Measurements from ENCODE around the gene ASIC2.
"Not testable (repeated sequence)": the region's sequence is repeated elsewhere in the genome, so short reads cannot be mapped to it uniquely, and the experiment has no call there.

Gene ASIC2

DNA sequence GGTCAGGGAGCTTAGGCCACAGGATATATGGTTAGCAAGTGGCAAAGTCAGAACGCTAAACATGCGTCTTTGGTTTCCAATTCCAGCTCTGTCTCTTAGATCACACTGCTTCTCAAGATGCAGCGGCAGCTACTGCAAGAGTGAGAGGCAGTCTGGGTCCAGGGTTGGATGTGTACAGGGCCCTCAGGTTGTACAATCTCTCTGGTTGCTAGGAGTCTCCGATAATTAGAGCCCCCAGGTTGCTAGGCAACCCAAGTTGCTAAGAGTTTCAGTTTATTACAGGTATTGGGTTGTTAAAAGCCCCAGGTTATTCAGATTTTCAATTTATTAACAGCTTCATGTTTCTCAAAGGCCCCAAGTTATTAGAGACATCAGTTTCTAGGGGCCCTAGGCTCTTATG lies 317.0 kb downstream of the ASIC2 start:
- no peak overlapping the region for H2AFZ ChIP-seq (ENCODE audit: low read length)
- TF ChIP-seq EZH2 (IDR thresholded peaks at IDR 0.05; ENCODE audit: borderline replicate concordance, low read length) = no peak
- TF ChIP-seq, protein P1, sequence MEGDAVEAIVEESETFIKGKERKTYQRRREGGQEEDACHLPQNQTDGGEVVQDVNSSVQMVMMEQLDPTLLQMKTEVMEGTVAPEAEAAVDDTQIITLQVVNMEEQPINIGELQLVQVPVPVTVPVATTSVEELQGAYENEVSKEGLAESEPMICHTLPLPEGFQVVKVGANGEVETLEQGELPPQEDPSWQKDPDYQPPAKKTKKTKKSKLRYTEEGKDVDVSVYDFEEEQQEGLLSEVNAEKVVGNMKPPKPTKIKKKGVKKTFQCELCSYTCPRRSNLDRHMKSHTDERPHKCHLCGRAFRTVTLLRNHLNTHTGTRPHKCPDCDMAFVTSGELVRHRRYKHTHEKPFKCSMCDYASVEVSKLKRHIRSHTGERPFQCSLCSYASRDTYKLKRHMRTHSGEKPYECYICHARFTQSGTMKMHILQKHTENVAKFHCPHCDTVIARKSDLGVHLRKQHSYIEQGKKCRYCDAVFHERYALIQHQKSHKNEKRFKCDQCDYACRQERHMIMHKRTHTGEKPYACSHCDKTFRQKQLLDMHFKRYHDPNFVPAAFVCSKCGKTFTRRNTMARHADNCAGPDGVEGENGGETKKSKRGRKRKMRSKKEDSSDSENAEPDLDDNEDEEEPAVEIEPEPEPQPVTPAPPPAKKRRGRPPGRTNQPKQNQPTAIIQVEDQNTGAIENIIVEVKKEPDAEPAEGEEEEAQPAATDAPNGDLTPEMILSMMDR (IDR thresholded peaks at IDR 0.05; ENCODE audit: low read length) = no peak
- H4K20me1 ChIP-seq (ENCODE audit: insufficient read depth, low read length) = no peaks in the 10 kb centered on the region
- no peak overlapping the region for H3K4me2 ChIP-seq (ENCODE audit: low read length)
- no peak overlapping the region for H3K27ac ChIP-seq (ENCODE audit: low read depth, low read length, poor library complexity, severe bottlenecking)
- no peaks in the 10 kb centered on the region for H3K9me2 ChIP-seq (ENCODE audit: low read depth, low read length)
- no peaks in the 10 kb centered on the region for H3K36me3 ChIP-seq (ENCODE audit: insufficient read depth, low read length)
- no peaks in the 10 kb centered on the region for H3F3A ChIP-seq (ENCODE audit: insufficient read depth, low read length)
- H3K27me3 ChIP-seq (ENCODE audit: insufficient read depth, low read length) = no peaks in the 10 kb centered on the region
- no peak overlapping the region for H3K9ac ChIP-seq (ENCODE audit: low read length)
- no peak overlapping the region for H3K4me3 ChIP-seq (ENCODE audit: low read depth, low read length, poor library complexity, severe bottlenecking)
- no peaks in the 10 kb centered on the region for H3K4me1 ChIP-seq (ENCODE audit: insufficient read depth, low read length, severe bottlenecking)
- no peaks in the 10 kb centered on the region for H3K9me3 ChIP-seq (ENCODE audit: low read length)
- H3K79me2 ChIP-seq (ENCODE audit: insufficient read depth, low read length) = no peaks in the 10 kb centered on the region

DNA sequence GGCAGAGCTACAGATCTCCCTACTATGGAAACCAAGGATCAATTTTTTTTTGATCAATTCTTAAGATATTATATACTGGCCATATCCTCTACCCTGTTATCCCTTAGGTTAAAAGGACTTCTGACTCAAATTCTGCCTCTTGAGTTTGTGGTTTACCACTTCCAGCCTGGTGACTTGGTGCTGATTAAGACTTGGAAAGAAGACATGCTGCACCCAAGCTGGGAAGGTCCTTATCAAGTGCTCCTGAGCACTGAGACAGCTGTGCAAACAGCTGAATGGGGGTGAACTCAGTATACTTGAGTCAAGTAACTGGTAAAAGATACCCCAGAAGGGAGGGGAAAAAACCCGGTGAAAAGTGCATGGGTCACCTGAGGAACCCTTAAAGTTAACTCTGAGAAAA lies 321.9 kb downstream of the ASIC2 start:
- Histone ChIP-seq H3K4me1 (ENCODE audit: insufficient read depth, low read length, severe bottlenecking) (no peaks in the 10 kb centered on the region), H3K36me3 (ENCODE audit: insufficient read depth, low read length) (no peaks in the 10 kb centered on the region), H3F3A (ENCODE audit: insufficient read depth, low read length) (no peaks in the 10 kb centered on the region), H3K27ac (ENCODE audit: low read depth, low read length, poor library complexity, severe bottlenecking) (no peak overlapping the region), H3K9me2 (ENCODE audit: low read depth, low read length) (no peaks in the 10 kb centered on the region), H3K4me2 (ENCODE audit: low read length) (no peak overlapping the region), H3K9ac (ENCODE audit: low read length) (no peak overlapping the region), H3K9me3 (ENCODE audit: low read length) (no peaks in the 10 kb centered on the region), H2AFZ (ENCODE audit: low read length) (no peak overlapping the region), H3K4me3 (ENCODE audit: low read depth, low read length, poor library complexity, severe bottlenecking) (no peak overlapping the region), H3K27me3 (ENCODE audit: insufficient read depth, low read length) (no peaks in the 10 kb centered on the region), H4K20me1 (ENCODE audit: insufficient read depth, low read length) (no peaks in the 10 kb centered on the region), H3K79me2 (ENCODE audit: insufficient read depth, low read length) (no peaks in the 10 kb centered on the region)
- no peak for TF ChIP-seq EZH2 (IDR thresholded peaks at IDR 0.05; ENCODE audit: borderline replicate concordance, low read length)
- TF ChIP-seq, protein P1 (IDR thresholded peaks at IDR 0.05; ENCODE audit: low read length) = no peak

DNA sequence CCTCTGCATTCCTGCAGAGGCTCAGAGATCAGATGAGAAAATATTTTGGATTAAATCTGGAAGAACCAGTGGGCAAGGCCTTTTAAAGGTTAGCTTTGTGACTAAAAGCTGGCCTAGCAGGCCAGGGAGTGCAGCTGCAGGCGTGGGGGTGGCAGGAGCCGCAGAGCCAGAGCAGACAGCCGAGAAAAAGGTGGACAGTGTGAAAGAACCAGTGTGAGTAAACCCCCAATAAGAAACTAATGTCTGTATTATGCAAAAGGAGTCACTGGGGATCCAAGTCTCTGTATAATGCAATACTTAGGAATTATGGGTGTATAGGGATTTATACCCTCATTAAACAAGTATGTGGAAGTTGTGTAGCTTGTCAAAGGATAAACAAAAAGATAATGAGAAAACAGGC lies 322.8 kb downstream of the ASIC2 start:
- Histone ChIP-seq H3K4me1 (ENCODE audit: insufficient read depth, low read length, severe bottlenecking) (no peaks in the 10 kb centered on the region), H3F3A (ENCODE audit: insufficient read depth, low read length) (no peaks in the 10 kb centered on the region), H3K79me2 (ENCODE audit: insufficient read depth, low read length) (no peaks in the 10 kb centered on the region), H3K4me2 (ENCODE audit: low read length) (no peak overlapping the region), H3K27ac (ENCODE audit: low read depth, low read length, poor library complexity, severe bottlenecking) (no peak overlapping the region), H3K9me3 (ENCODE audit: low read length) (no peaks in the 10 kb centered on the region), H3K27me3 (ENCODE audit: insufficient read depth, low read length) (no peaks in the 10 kb centered on the region), H3K9me2 (ENCODE audit: low read depth, low read length) (no peaks in the 10 kb centered on the region), H4K20me1 (ENCODE audit: insufficient read depth, low read length) (no peaks in the 10 kb centered on the region), H2AFZ (ENCODE audit: low read length) (no peak overlapping the region), H3K9ac (ENCODE audit: low read length) (no peak overlapping the region), H3K4me3 (ENCODE audit: low read depth, low read length, poor library complexity, severe bottlenecking) (no peak overlapping the region), H3K36me3 (ENCODE audit: insufficient read depth, low read length) (no peaks in the 10 kb centered on the region)
- TF ChIP-seq, protein P1 (IDR thresholded peaks at IDR 0.05; ENCODE audit: low read length) = no peak

DNA sequence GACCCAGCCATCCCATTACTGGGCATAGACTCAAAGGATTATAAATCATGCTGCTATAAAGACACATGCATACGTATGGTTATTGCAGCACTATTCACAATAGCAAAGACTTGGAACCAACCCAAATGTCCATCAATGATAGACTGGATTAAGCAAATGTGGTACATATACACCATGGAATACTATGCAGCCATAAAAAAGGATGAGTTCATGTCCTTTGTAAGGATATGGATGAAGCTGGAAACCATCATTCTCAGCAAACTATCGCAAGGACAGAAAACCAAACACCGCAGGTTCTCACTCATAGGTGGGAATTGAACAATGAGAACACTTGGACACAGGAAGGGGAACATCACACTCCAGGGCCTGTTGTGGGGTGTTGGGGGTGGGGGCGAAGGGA lies 323.9 kb downstream of the ASIC2 start:
- H3K9me3 ChIP-seq (ENCODE audit: low read length); H3K9me2 ChIP-seq (ENCODE audit: low read depth, low read length); H4K20me1 ChIP-seq (ENCODE audit: insufficient read depth, low read length); H3K27me3 ChIP-seq (ENCODE audit: insufficient read depth, low read length); H3K79me2 ChIP-seq (ENCODE audit: insufficient read depth, low read length); H3F3A ChIP-seq (ENCODE audit: insufficient read depth, low read length); H3K36me3 ChIP-seq (ENCODE audit: insufficient read depth, low read length); H3K4me1 ChIP-seq (ENCODE audit: insufficient read depth, low read length, severe bottlenecking); H3K4me3 ChIP-seq (ENCODE audit: low read depth, low read length, poor library complexity, severe bottlenecking); H2AFZ ChIP-seq (ENCODE audit: low read length); H3K9ac ChIP-seq (ENCODE audit: low read length); H3K27ac ChIP-seq (ENCODE audit: low read depth, low read length, poor library complexity, severe bottlenecking); H3K4me2 ChIP-seq (ENCODE audit: low read length): not testable (repeated sequence)

Measured in OCI-LY1 (cell line).